Activated B cell treated with CpG ODN at 0.5 μM for 24 hours (primary cell): Measurements from ENCODE around the gene RAD51C. TPM values are rescaled to one million over a fixed set of nuclear protein-coding genes. Genes with fewer than 3 reads are reported as not detected.
"Not testable (repeated sequence)": the region's sequence is repeated elsewhere in the genome, so short reads cannot be mapped to it uniquely, and the experiment has no call there.

Source experiments
- ATAC-seq: fragments of 200-7000 bp; cut with Tn5 transposase; one replicate; pipeline ENCODE4 v1.10.0; 2021; ENCODE audit warnings: low read depth, mild to moderate bottlenecking, moderate library complexity
- CTCF ChIA-PET: fragments of 350-600 bp; sonication (Branson Sonifier 250); formaldehyde crosslinking; loops from one replicate; lab custom pipeline; 2021; ENCODE audit warnings: antibody characterized with exemption; lab: Charles Lee
- POLR2A ChIA-PET: fragments of 350-600 bp; sonication (Branson Sonifier 250); formaldehyde crosslinking; loops from one replicate; lab custom pipeline; 2021; ENCODE audit warnings: antibody characterized with exemption; lab: Charles Lee
- DNase-seq: peaks from one replicate; pipeline ENCODE4 v3.0.0; 2022
- H3K27ac Mint-ChIP-seq: one replicate; pipeline ENCODE4 v1.8.0; 2020; ENCODE audit warnings: mixed read lengths
- H3K27me3 Mint-ChIP-seq: one replicate; pipeline ENCODE4 v1.8.0; 2021; ENCODE audit warnings: mixed read lengths
- H3K36me3 Mint-ChIP-seq: one replicate; pipeline ENCODE4 v1.8.0; 2021; ENCODE audit warnings: low read depth, mixed read lengths
- H3K4me1 Mint-ChIP-seq: one replicate; pipeline ENCODE4 v1.8.0; 2021; ENCODE audit warnings: mixed read lengths
- H3K4me3 Mint-ChIP-seq: one replicate; pipeline ENCODE4 v1.8.0; 2020; ENCODE audit warnings: mild to moderate bottlenecking, mixed read lengths
- H3K9me3 Mint-ChIP-seq: one replicate; pipeline ENCODE4 v1.8.0; 2020; ENCODE audit warnings: mixed read lengths
- CTCF ChIP-seq: fragments of 200-600 bp; IDR thresholded peaks from one replicate; pipeline ENCODE4 v1.8.0; 2022; ENCODE audit warnings: antibody characterized with exemption, mild to moderate bottlenecking
- intact Hi-C: fragments of 100-400 bp; cut with micrococcal nuclease; formaldehyde crosslinking; loops from one replicate; pipeline ENCODE4 v1.15.1; 2024
- total RNA-seq: library from RNA; stranded (reverse); gene quantifications from 2 replicates; pipeline ENCODE4 v1.2.3, GENCODE V29; 2022

RAD51C gene
- total RNA-seq, 1 donor from 2014 or later: 36.8 TPM

GRCh38 chr17:58764373-58764772 is 72.0 kb downstream of the RAD51C start:
- Mint-ChIP-seq H3K4me3 (no peak overlapping the region), H3K27me3 (peaks cover 22% of the 10 kb centered on the region), H3K27ac (no peak overlapping the region), H3K4me1 (no peaks in the 10 kb centered on the region), H3K36me3 (no peaks in the 10 kb centered on the region), H3K9me3 (no peaks in the 10 kb centered on the region)
- ChIA-PET POLR2A (no interaction called here), CTCF (no interaction called here)
- ATAC-seq: no peak
- DNase-seq: no peak
- intact Hi-C loops: no loop called here
- TF ChIP-seq CTCF: no peak

- H3K27ac Mint-ChIP-seq, H3K4me3 Mint-ChIP-seq, H3K36me3 Mint-ChIP-seq, DNase-seq, intact Hi-C loops, H3K27me3 Mint-ChIP-seq, H3K9me3 Mint-ChIP-seq, H3K4me1 Mint-ChIP-seq, CTCF ChIA-PET, ATAC-seq: not testable (repeated sequence)
- POLR2A ChIA-PET: interaction anchor here (0.6 kb wide), 1 partner anchor 375 kb away, joined by 3 read pairs; no protein-coding TSS in a partner anchor
Measured at GRCh38 chr17:58778482-58778881, 86.1 kb downstream of the RAD51C start.

- Mint-ChIP-seq H3K4me3 (no peak overlapping the region), H3K27me3 (peaks cover 4% of the 10 kb centered on the region), H3K9me3 (no peaks in the 10 kb centered on the region), H3K27ac (no peak overlapping the region), H3K36me3 (no peaks in the 10 kb centered on the region), H3K4me1 (no peaks in the 10 kb centered on the region)
- intact Hi-C loops: no loop called here
- no peak for ATAC-seq
- no peak for DNase-seq
- POLR2A ChIA-PET: no interaction called here
- TF ChIP-seq CTCF: no peak
- CTCF ChIA-PET: no interaction called here
Measured at GRCh38 chr17:58779446-58779845, 87.0 kb downstream of the RAD51C start.

GRCh38 chr17:58783380-58783779 is 91.0 kb downstream of the RAD51C start:
- Mint-ChIP-seq H3K27me3 (peaks cover 2% of the 10 kb centered on the region), H3K27ac (no peak overlapping the region), H3K9me3 (no peaks in the 10 kb centered on the region), H3K36me3 (no peaks in the 10 kb centered on the region), H3K4me3 (no peak overlapping the region), H3K4me1 (no peaks in the 10 kb centered on the region)
- no peak for DNase-seq
- no peak for ATAC-seq
- no peak for TF ChIP-seq CTCF
- ChIA-PET POLR2A (no interaction called here), CTCF (no interaction called here)
- intact Hi-C loops: no loop called here

- Mint-ChIP-seq H3K27me3 (no peaks in the 10 kb centered on the region), H3K27ac (no peak overlapping the region), H3K9me3 (no peaks in the 10 kb centered on the region), H3K4me1 (no peaks in the 10 kb centered on the region), H3K36me3 (no peaks in the 10 kb centered on the region), H3K4me3 (no peak overlapping the region)
- POLR2A ChIA-PET: interaction anchor here (0.7 kb wide), 1 partner anchor 74 kb away, joined by 4 read pairs; no protein-coding TSS in a partner anchor
- CTCF ChIA-PET: no interaction called here
- TF ChIP-seq CTCF: no peak
- intact Hi-C loops: no loop called here
- no peak for ATAC-seq
- DNase-seq: no peak
Measured at GRCh38 chr17:58785097-58785496, 92.7 kb downstream of the RAD51C start.

Other genes starting within 250 kb of the RAD51C start
- 4.5 and 5.5 TPM in 2 replicates for gene HSF5, start 204.2 kb upstream of the RAD51C start, total RNA-seq
- 109 and 112 TPM in 2 replicates for gene MTMR4, start 178.0 kb upstream of the RAD51C start, total RNA-seq
- 0.16 and 0.42 TPM in 2 replicates for gene TEX14, start 557 bp upstream of the RAD51C start, total RNA-seq
- 0.02 and 0.07 TPM in 2 replicates for gene PPM1E, start 63.3 kb downstream of the RAD51C start, total RNA-seq